DMS114 treated with DMSO at 0.1 percent for 48 hours (cell line): Measurements from ENCODE around the gene DEFB129.
A peak's percentile ranks its signal among the peaks of the same experiment; 100 is the strongest.
"Not testable (repeated sequence)": the region's sequence is repeated elsewhere in the genome, so short reads cannot be mapped to it uniquely, and the experiment has no call there.

Experiments
- DNase-seq: peaks from one replicate; lab custom pipeline; 2025; ENCODE audit not compliant: unreplicated experiment; lab: John Stamatoyannopoulos, UW

Gene DEFB129

DNA sequence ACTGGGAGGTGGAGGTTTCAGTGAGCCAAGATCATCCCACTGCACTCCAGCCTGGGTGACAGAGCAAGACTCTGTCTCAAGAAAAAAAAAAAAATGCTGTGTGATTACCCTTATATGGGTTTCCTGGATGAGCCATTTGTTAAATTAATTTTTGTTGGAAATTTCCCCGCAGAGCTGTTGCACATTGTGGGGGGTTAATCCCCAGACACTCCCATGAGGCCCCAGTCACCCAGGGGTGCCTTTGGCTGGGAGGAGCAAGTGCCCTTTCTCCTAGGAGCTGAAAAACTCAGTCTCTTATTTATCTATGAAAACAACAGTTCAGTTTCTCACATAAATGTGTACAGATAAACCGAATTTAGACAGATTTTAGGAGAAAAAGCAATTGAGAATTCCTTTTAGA is 25.7 kb downstream of the DEFB129 start:
- DNase-seq, result no peak

DNA sequence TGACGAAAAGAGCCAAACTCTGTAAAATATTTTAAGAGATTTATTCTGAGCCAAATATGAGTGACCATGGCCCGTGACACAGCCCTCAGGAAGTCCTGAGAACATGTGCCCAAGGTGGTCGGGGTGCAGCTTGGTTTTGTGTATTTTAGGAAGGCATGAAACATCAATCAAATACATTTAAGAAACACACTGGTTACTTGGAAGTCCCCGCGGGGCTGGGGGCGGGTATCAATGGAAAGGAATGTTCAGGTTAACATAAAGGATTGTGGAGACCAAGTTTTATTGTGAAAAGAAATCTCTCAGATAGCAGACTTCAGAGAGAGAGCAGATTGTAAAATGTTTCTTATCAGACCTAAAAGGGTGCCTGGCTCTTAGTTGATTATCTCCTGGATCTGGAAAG is 26.4 kb downstream of the DEFB129 start:
- DNase-seq, result not testable (repeated sequence)

DNA sequence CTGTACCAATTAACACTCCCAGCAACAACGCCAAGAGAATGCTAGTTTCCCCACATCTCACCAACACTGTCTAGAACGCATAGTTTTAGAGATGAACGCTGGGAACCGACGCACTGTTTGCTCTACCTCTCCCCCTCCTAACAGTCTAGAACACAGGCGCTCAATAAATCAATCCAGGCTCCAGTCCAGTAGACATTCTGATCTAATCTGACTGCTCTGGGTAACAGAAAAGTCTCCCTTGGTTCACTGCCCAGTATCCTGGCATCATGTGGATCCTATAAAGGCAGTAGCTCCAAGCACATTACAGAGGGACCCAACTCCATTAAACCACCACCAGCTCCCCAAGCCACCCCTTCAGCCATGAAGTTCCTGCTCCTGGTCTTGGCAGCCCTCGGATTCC is 30.4 kb downstream of the DEFB129 start, which contains the start of gene DEFB132:
Gene DEFB132 (plus strand): TSS at position 306 of the 400 bp plus-strand sequence. CDS start 55 bp downstream, at position 361.
- DNase-seq, result no peak

DNA sequence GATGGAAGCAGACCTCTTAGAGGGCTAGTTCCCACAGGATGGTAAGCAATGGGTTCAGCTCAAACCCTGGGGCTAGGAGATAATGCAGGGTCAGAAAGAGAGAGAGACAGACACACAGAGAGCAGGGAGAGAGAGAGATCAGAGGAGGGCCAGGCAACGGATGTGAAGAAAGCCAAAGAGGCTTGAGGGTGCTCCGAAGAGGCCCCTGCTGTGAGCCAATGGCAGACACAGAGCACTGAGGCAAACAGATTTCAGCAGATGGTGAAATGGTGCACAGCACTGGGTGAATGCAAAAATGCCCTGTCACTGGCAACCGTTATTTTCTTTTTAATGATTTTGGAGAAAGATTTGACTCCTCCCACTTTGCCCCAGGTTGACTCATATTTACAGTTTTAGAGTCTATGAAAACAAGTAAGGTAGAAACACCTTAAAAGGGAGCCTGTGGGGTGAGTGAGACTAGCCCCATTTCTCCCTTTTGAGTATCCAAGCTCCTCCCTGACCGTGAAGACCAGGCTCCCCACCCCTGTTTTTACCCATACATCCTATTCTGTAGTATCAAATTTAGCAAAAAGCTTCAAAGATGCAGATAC is 31.3 kb downstream of the DEFB129 start:
- DNase-seq, result no peak

DNA sequence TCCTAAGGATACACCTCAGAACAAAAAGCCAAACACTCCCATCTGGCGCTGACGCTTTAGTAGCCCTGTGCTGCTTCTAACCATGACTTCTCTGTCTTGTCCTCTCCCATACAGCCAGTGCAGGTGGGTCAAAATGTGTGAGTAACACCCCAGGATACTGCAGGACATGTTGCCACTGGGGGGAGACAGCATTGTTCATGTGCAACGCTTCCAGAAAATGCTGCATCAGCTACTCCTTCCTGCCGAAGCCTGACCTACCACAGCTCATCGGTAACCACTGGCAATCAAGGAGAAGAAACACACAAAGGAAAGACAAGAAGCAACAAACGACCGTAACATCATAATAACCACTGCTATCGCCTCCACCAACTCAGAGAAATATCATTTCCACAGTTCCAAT is 31.9 kb downstream of the DEFB129 start:
- DNase-seq, result no peak

DNA sequence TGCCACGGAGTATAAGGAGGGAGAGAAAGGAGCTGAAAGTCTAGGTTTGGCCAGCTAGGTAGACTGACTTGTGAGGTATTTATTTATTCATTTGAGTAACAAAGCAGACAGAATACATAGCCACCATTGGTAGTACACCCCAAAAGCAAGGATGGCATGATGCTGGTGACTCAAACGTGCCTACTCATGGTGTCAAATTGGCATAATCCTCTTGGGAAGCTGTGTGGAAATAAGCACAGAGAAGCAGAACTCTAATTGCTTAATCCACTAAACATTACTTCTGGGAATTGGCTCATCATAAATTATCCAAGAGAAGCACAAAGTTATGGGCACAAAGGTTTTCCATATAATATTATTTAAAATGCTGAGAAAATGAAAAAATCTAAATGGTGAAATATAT is 32.9 kb downstream of the DEFB129 start:
- no peak for DNase-seq

DNA sequence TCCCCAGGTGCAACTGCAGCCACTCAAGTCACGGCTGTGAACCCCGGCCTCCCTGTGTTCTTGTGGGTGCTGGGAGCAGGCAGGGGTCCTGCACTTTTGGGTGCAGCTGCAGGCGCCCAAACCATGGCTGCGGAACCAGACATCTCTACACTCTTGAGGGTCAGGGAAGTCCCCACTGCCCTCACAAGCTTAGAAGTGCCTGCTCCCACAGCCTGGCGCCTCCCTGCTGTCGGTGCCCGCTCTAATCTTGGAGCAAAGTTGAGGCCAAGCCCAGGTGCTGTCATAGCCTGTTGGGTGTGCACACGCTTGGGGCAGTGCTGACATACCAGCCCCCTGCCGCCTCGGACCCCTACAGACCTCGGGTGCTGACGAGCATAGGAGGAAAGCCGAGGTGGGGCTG is 36.6 kb downstream of the DEFB129 start:
- DNase-seq, result no peak

DNA sequence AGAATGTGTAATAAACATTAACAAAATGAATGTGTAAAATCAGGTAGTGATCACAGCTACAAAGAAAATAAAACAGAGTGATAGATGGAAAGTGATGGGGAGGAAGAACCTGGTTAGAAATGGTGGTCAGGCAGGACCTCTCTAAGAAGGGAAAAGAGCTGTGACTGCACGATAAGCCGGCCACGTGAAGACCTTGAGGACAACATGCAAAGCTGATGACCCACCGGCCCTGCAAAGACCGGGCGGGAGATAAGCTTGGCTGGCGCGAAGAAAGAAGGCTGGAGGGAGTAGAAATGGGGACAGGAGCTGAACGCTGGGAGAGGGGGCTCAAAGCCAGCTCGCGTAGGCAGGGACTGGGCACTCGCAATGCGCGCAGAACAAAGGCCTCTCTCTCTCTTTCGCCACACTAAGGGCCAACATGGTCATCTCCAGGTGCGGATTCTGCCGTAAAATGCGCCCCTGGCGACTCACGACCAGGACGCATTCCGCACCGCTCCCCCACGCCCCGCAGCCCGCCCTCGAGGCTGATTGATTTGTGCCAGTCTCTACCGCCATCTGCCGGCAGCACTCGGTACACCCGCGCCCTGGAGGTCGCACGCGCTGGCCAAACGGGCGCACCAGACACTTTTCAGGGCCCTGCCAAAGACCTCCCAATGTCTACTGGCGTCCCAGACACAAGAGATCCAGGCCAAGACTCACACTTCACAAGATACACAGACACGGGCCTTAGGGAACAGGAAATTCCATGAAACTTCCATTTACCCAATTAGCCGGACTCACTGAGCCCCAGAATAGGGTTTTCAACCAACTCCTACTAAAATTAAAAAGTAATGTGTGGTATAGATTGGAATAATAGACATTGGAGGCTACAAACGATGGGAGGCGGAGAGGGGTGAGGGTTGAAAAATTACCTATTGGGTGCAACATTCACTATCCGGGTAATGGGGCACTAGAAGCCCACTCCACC is 39.8 kb downstream of the DEFB129 start:
- peak; percentile 59 for DNase-seq

DNA sequence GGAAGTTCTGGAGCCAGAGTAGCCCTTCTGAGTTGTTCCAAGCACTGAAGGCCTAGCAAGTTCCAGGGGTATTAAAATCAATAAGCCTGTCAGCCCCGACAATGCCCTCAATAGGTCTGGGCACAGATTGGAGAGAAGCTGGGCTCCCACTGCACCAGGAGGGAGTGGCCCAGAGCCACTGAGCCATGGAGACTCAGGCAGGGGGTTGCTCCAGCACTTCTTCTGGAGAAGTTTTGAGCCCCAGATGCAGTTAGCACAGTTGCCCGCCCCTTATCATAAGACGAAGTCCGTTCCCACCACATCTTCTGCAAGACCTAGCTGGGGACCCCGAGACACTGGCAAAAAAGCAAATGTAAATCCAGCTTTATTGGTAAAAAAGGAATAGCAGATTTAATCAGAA is 43.5 kb downstream of the DEFB129 start:
- DNase-seq, result no peak

DNA sequence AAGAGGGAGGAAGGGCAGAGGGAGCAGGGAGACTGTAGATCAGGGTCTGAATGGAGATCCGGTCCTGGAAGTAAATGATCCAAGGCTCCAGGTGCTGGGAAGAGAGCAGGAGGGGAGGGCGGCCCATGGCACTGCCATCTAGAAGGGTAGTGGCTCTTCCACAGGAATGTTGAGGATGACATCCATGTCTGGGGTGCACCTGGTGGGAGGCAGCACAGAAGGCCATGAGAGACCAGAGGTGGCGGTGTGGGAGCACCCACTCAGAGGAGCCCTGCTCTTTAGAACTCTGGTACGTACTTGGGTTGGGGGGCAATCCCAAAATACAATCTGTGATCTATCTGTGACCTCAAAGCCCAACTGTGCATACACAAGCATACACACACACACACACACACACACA is 44.0 kb downstream of the DEFB129 start:
- no peak for DNase-seq

DNA sequence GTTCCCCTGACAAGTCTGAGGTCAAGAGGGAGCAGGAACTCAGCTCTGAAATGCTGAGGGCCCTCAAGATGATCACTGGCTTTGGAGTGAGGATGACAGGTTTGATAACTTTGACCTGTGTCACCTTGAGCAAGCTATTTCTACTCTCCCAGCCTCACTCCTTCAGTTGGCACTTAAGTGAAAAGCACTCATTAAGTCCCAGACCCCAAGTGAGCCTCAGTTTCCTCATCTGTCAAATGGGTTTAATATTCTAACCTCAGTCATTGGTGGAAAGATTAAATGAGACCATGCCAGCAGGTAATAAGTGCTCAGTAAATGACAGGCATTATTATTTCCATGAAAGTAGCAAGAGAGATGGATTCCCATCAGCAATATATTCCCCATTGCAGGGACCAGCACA is 44.5 kb downstream of the DEFB129 start:
- DNase-seq, result no peak

DNA sequence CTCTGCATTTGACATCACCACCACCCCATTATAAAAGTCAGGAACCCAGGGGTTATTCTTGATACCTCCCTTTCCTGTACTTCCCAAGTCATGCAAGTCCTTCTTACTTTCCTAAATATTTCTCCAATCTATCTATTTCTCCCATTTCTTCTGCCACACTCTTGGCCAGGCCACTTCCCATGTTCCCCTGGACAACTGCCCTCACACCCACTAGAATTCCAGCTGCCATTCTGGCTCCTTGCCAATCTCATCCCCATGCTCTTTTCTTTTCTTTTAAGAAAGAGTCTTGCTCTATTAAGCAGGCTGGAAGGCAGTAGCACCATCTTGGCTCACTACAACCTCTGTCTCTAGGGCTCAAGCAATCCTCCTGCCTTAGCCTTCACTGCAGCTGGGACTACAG is 45.7 kb downstream of the DEFB129 start:
- no peak for DNase-seq

DNA sequence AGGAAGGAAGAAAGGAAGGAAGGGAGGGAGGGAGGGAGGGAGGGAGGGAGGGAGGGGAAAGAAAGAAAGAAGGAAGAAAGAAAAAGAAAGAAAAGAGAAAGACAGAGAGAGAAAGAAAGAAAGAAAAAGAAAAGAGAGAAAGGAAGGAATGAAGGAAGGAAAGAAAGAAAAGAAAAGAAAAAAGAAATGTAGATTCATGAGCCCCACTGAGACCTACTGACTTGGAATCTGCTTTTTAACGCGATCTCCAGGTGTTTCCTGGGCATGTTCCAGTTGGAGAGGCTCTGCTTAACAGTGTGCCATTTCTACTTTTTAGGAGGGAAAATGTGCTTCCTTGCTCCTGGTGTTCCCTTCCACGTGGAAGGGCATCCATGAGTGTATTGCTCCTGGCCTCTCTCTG is 46.8 kb downstream of the DEFB129 start:
- DNase-seq, result no peak

DNA sequence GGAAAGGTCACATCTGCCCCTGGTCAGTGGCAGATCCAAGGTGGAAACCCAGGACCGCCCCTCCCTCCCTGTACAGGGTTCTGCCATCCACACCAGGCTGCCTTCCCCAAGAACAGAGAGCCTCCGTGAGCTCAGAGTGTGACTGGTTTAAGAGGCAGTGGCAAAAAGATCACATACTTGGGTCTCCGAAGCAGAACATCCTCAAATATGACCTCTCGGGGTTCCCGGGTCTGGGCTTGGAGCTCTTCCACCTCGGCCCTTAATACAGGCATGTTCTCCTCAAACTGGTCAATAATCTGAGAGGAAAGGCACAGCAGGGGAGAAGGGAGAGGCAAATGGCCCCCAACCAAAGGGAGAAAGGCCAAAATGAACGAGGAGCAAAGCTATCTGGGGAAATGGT is 48.7 kb downstream of the DEFB129 start:
- DNase-seq, result no peak

DNA sequence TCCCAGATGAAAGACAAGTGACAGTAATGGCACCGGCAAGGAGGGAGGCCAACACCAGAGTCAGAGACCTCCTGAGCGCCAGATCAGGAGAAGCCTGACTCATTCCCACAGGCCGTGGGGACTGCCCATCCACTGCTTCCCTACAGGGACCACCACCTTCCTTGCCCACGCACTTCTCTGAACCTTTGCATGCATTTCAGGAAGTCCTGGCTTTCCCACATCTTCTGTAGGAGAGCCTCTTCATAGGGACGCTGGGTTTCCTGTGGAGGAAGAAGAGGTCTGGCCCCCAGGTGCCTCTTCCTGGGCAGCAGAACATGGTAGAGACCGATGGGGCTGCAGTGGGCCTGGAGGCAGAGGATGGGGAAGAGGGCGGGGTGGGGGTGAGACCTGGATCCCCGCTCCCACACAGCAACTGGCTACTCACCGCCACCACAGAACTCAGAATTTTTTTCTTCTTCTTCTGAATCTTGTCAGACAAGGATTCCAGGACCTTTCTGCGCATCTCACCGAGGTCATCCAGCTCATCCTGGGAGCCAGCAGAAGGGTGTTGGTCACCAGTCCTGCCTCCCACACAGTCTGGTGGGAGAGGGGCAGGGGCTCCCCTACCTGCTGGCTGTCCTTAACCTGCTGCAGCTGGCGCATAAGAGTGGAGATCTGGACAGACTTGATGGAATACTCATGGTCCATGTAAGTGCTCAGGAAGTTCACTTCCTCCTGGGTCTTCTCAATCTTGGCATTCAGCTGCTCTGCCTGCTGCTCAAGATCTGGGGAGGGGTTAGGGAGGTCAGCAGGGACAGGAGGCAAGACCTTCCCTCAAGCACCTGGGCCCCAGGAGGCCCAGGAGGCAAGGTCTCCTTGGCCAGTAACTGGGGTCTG is 49.8 kb downstream of the DEFB129 start:
- no peak for DNase-seq

DNA sequence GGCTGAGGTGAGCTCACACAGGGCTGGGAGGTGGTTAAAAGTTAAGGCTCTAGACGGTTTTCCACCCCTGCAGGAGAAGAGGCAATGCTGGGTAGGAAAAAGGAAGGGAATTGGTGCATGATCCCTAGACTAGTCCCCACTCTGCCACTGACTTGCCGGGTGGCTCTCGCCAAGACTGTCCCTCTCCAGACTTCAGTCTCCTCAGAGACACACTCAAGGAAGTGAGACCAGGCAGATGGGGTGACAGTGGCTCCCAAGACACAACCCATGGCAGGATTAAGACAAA is 50.4 kb downstream of the DEFB129 start:
- DNase-seq, result no peak

DNA sequence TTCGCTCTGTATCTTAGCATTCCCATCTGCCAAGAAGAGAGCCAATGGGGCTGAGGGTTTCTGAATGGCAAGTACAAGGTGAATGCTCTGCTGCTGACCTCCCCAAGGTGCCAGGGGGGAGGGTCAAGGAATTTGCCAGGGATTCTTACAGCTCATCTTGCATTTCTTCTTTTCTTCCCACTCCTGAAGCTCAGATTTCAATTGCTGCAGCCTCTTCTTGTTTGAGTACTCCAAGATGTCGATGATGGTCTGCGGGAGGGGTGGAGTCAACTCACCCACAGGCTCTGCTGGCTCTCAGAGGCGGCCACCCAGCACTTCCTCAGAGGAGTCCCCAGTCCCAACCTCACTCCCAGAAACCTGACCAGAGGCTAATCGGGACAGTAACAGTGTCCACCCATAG is 51.1 kb downstream of the DEFB129 start:
- DNase-seq, result no peak

DNA sequence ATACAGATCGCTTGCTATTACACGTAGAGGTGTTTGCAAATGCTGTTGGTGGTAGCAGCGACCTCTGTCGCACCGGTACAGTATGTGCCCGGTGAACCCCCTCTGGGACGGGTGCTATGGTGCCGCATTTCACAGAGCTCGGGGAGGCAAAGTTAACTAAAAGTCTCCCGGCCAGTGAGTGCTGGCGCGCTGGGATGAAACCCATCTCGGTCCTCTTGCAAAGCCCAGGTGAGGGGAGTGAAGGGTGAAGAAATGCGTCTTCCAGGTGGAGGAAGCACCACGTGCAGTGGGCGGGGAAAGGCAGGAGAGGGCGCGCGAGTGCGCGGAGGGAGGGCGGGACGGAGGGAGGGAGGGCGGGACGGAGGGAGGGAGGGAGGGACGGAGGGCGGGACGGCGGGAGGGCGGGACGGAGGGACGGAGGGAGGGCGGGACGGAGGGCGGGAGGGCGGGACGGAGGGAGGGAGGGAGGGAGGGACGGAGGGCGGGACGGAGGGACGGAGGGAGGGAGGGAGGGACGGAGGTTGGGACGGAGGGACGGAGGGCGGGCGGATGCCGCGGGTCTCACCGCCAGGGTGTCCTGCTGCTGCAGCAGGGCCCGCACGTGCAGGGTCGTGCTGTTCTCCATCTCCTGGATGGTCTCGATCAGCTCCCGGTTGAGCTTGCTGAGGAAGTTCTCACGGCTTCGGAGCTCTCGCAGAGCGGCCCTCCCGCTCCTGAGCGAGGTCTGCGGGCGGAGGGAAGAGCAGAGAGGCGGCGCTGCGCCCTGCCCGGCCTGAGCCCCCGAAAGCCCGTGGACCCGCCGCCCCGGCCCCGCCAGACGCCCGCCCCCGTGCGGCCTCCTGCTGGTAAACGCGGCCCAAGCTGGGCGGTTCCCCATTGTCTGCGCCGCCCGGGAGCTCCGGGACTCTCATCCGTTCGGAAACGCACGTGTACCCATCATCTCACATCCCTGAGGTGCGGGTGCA is 51.8 kb downstream of the DEFB129 start:
- no peak for DNase-seq
